Ascending aorta (tissue), 2 donors: ENCODE results near the gene MAP3K5. TPM values are rescaled to one million over a fixed set of nuclear protein-coding genes. Genes with fewer than 3 reads are reported as not detected.

Source experiments
- DNase-seq, 2 donors: peaks; one replicate each; pipeline ENCODE4 v3.0.0-alpha.2; 2019; ENCODE audit warnings: low spot score in 2 of 2
- H3K27ac ChIP-seq, 2 donors: fragments of 200-600 bp; sonication (generic); one replicate each; pipeline ENCODE4 v1.5.1; 2016 to 2017; ENCODE audit warnings: mild to moderate bottlenecking in 1 of 2
- H3K27me3 ChIP-seq: fragments of 200-600 bp; sonication (generic); one replicate; pipeline ENCODE4 v1.5.1; 2017
- H3K36me3 ChIP-seq, 2 donors: fragments of 200-600 bp; sonication (generic); one replicate each; pipeline ENCODE4 v1.5.1; 2016
- H3K4me1 ChIP-seq, 2 donors: fragments of 200-600 bp; sonication (generic); one replicate each; pipeline ENCODE4 v1.5.1; 2016 to 2017; ENCODE audit warnings: mild to moderate bottlenecking in 1 of 2
- H3K4me3 ChIP-seq, 2 donors: fragments of 200-600 bp; sonication (generic); one replicate each; pipeline ENCODE4 v1.5.1; 2016 to 2017; ENCODE audit warnings: mild to moderate bottlenecking in 1 of 2
- H3K9me3 ChIP-seq, 2 donors: fragments of 200-600 bp; sonication (generic); one replicate each; pipeline ENCODE4 v1.5.1; 2016
- intact Hi-C: fragments of 100-400 bp; cut with DNase I; formaldehyde crosslinking; loops from one replicate; pipeline ENCODE4 v1.15.1; 2023
- total RNA-seq: library from RNA; depleted of rRNA; stranded (reverse); fragments of >200 nt; gene quantifications from one replicate; pipeline ENCODE4 v1.1.0, GENCODE V29; 2016
- TF ChIP-seq, protein P1 (sequence below), 3 experiments: fragments of 200-600 bp in 2 of 3; fragments of 450-650 bp in 1 of 3; sonication (generic) in 2 of 3; IDR thresholded peaks; one replicate each; pipeline ENCODE4 v1.5.1; 2016 to 2019; ENCODE audit warnings: antibody characterized with exemption in 3 of 3, mild to moderate bottlenecking in 1 of 3, moderate library complexity in 1 of 3

The MAP3K5 gene
- total RNA-seq, 1 donor from 2014 or later = 40.9 TPM

DNA sequence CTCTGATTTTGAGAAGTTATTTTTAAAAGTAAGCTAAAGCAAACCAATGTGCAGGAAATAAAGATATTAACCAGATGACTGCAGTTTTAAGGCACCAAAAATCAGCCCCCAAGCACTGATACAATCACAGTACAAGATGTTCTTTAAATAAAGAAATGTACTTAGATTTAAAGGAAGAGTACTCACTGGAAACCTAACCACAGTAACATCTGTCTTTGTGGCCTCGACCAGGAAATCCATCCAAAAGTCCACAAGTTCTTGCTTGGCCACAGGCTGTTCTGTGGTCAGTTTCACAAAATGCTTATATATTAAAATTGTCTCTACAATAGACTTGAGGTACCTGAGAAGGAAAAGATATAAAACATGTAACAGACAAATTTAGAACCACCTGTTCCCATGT, 136.2 kb downstream of the MAP3K5 start:
- H3K36me3 ChIP-seq = peaks cover 0 to 37% of the 10 kb centered on the region in 2 donors
- no peak overlapping the region for H3K27ac ChIP-seq
- no peaks in the 10 kb centered on the region for H3K9me3 ChIP-seq
- no peak for DNase-seq
- intact Hi-C loops = no loop called here
- no peaks in the 10 kb centered on the region for H3K4me1 ChIP-seq
- TF ChIP-seq, protein P1, sequence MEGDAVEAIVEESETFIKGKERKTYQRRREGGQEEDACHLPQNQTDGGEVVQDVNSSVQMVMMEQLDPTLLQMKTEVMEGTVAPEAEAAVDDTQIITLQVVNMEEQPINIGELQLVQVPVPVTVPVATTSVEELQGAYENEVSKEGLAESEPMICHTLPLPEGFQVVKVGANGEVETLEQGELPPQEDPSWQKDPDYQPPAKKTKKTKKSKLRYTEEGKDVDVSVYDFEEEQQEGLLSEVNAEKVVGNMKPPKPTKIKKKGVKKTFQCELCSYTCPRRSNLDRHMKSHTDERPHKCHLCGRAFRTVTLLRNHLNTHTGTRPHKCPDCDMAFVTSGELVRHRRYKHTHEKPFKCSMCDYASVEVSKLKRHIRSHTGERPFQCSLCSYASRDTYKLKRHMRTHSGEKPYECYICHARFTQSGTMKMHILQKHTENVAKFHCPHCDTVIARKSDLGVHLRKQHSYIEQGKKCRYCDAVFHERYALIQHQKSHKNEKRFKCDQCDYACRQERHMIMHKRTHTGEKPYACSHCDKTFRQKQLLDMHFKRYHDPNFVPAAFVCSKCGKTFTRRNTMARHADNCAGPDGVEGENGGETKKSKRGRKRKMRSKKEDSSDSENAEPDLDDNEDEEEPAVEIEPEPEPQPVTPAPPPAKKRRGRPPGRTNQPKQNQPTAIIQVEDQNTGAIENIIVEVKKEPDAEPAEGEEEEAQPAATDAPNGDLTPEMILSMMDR (IDR thresholded peaks at IDR 0.05) = no peak
- H3K4me3 ChIP-seq = no peak overlapping the region
- H3K27me3 ChIP-seq = no peaks in the 10 kb centered on the region

DNA sequence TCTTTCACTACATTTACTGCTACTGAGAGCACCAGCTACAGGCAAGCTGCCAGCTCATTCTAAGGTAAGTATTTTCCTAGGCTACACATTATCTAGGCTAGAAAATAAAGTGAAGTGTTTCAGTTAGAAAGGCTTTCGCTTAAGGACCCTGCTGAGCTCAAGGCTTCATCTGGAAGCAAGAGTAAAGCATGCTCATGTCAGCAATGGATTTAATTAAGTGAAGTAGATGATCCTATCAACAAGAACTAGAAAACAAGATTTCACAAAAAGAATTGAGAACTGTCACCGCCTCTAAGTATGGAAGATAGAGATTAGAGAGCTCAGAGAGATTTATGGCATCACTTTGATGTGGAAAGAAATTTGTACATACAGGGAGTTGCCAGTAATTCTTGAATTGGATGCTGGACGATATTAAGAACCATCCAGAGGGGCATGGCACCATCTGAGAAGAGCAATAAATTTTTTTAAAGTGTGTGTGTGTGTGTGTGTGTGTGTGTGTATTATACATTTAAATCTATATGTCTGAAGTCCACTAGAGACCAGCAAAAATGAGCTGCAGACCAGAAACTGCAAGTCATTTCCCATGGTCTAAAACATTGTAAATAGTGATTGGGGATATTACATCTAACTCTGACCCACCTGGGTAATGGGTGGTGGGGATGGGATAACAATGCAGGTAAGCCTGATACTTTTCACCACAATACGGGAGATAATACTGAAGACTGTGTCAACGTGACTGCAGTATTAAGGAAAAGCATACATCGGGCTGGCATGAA, 136.8 kb downstream of the MAP3K5 start:
- Histone ChIP-seq H3K27me3 (no peaks in the 10 kb centered on the region), H3K36me3 (peaks cover 1 to 42% of the 10 kb centered on the region in 2 donors), H3K4me1 (no peaks in the 10 kb centered on the region), H3K9me3 (no peaks in the 10 kb centered on the region), H3K4me3 (no peak overlapping the region), H3K27ac (no peak overlapping the region)
- TF ChIP-seq, protein P1 (IDR thresholded peaks at IDR 0.05) = no peak
- intact Hi-C loops = no loop called here
- no peak for DNase-seq

DNA sequence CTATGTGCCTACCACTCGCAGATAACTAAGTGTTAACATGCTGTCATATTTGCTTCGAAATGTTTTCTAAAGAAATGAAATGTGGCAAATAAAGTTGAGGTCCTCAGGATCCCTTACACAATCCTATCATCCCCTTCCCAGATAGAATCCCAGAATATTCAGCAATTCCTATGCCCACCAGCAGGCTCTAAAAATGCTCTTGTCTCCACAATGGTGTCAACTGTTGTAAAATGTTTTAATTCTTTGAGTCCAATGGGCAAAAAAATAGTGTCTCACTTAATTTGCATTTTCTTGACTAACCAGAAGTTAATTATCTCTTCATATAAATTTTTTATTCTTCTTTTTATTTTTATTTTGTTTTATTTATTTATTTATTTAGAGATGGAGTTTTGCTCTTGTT, 138.2 kb downstream of the MAP3K5 start:
- H3K4me1 ChIP-seq = no peaks in the 10 kb centered on the region
- no peak overlapping the region for H3K4me3 ChIP-seq
- H3K9me3 ChIP-seq = no peaks in the 10 kb centered on the region
- no peak overlapping the region for H3K27ac ChIP-seq
- H3K27me3 ChIP-seq = no peaks in the 10 kb centered on the region
- TF ChIP-seq, protein P1 (IDR thresholded peaks at IDR 0.05) = no peak
- H3K36me3 ChIP-seq = peaks cover 11 to 52% of the 10 kb centered on the region in 2 donors
- intact Hi-C loops = no loop called here
- no peak for DNase-seq

DNA sequence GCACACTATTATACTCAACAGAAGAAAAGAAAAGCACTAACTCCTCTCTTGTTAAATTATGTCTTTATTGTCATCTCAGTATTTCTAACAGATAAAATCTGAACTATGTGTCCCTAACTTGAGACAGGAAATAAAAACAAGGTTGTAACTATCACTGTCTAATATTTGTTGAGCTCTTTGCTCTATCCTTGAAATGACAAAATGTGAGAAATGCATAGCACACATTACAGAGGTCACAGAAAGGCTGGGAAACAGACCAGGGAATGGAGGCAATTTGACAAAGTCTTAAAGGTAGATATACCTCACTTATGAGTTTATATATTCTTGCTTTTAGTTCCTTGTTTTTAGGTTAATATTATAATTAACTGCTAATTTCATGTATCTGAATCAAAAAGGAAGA, 139.6 kb downstream of the MAP3K5 start:
- Histone ChIP-seq H3K4me1 (peaks cover 0 to 4% of the 10 kb centered on the region in 2 donors), H3K27me3 (no peaks in the 10 kb centered on the region), H3K9me3 (no peaks in the 10 kb centered on the region), H3K27ac (no peak overlapping the region), H3K36me3 (peaks cover 11 to 44% of the 10 kb centered on the region in 2 donors), H3K4me3 (no peak overlapping the region)
- no peak for DNase-seq
- intact Hi-C loops = no loop called here
- TF ChIP-seq, protein P1 (IDR thresholded peaks at IDR 0.05) = no peak

DNA sequence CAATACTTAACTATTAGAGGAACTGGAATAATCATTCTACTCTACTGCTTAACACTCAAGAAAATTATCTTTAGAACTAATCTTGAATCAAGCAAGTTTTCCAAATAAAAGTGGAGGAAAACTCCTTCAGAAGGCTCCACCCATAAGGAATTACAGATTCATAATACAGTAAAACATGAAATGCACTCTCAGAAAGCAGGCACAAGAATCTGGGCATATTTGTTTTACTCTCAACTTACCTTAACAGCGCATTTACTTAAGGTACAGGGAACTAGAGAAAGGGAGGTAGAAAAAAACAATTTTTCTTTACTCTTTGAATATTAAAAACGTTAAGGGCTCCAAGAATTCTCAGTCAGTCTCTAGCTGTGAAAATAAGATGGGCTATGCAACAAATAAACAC, 140.3 kb downstream of the MAP3K5 start:
- Histone ChIP-seq H3K27me3 (no peaks in the 10 kb centered on the region), H3K27ac (no peak overlapping the region), H3K4me3 (no peak overlapping the region), H3K4me1 (peaks cover 0 to 9% of the 10 kb centered on the region in 2 donors), H3K36me3 (peaks cover 11 to 38% of the 10 kb centered on the region in 2 donors), H3K9me3 (no peaks in the 10 kb centered on the region)
- intact Hi-C loops = no loop called here
- TF ChIP-seq, protein P1 (IDR thresholded peaks at IDR 0.05) = no peak
- no peak for DNase-seq
